Right hindlimb (tissue), 1 donor: ENCODE results near the gene PARP6.

Experiments used
- DNase-seq: peaks from one replicate; pipeline ENCODE4 v3.0.0-alpha.2; 2018

The PARP6 gene

DNA sequence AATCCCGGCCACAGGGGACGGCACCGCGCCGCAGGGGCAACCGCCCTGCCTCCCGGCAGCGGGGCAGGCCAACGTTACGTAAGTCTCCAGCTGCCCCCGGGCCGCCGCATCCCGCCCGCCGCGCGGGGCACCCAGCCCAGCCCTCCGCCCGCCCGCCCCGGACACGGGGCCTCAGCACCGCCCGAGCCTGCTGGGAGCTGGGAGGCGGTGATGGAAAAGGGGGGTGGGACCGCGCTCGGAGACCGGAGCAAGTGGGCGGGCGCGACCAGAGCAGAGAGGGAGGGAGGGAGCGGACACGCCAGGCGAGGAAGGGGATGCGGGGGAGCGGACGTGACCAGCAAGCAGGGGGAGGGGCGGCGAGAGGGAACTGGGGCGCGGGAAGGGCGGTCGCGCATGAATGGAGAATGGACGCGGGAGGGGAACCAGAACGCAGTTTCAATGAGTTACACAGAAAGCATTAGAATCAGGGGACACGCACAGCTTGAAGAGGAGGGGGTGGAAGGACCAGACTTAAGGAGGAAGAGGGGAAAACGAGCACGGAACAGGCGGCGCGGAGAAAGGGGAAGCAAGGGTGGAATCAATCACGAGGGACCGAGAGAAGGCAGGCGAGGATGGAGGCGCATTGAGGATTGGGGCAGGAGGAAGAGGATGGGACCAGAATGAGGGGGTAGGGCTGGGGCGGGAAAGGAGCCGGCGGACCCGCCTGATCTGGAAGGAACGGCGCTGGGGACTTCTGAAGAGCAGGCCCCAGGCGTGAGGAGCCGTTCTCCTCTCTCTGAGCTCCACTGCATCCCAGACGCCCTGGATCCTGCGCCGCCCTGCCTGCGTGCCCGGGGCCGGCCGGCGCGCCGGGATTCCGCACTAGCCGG is 41.9 kb downstream of the PARP6 start:
- DNase-seq = peak; percentile 96

DNA sequence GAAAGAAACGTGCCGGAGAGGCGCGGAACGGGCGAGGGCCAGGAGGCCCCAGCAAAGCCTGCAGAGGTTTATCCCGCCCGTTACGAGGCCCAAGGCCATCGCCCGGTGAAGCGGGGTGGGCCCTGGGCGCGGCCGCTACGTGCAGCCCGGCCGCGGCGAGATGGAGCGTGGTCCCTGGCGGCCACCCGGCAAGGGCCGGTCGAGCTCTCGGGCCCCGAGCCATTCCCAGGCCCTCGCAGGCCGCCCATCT is 42.5 kb downstream of the PARP6 start:
- DNase-seq = no peak

DNA sequence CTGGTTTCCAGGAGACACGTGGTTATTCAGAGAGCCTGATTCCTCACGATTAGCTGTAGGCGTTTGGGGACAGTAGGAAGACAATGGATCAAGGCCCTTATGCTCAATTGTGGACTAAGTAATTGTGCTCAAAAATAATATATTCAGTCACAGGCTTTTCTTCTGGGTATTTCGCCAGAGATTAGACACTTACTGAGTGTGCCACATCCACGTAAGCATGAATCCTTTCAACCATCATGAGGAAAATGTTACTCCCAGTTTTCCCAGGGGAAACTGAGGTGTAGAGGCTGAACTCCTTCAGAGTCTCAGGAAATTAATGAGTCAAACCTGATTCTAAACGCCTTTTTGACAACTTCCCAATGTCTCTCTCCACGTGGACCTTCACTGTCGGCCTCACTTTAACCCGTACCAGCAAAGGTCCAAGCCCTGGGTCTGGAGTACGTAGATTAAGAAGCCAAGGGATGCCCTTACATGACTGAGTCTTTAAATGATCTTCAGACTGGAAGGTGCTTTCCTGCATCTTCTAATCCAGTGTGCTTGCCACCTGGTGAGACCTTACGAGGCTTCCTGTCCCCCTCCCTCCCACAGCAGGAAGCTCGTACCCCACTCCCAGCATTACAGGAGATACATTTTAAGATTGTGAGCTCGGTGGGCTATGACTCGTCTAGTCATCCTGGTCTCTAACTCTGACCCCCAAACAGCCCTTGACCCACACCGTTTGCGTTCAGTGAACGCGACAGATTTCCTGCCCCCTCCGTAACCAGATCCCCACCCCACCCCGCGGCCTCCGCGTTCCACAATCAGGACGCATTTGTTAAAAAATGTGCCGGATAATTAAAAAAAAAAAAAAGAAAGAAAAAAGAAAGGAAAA is 43.0 kb downstream of the PARP6 start:
- DNase-seq = no peak

DNA sequence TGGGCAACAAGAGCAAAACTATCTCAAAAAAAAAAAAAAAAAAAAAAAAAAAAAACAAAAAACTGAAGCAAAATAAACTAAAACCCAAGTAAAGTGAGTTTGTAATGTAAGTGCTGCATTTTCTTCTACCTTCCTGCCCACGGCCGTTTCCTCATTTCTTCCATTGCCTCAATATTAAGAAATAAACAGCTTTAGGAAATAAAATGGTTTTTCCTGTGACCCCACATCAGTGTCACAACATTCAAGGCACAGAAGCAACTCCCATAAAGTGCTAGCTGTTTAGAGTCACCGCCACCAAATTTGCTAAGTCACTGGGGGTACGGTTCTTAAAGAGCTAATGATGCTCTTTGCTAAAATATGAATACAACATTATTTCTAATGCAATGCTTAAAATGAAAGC is 44.6 kb downstream of the PARP6 start:
- DNase-seq = no peak

DNA sequence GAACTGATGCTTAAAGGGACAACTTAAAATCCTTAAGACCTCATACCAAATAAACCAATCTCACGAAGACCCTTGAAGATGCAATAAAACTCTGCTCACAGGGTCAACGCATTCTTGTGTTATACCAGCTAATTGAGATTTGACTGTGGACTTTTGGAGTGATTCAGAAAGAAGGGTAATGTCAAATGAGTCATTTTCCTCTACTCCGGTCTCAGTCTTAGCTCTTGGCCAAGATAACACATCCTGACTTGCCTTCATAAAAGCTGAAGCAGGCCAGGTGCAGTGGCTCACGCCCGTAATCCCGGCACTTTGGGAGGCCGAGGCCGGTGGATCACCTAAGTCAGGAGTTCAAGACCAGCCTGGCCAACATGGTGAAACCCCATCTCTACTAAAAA is 45.2 kb downstream of the PARP6 start:
- no peak for DNase-seq

DNA sequence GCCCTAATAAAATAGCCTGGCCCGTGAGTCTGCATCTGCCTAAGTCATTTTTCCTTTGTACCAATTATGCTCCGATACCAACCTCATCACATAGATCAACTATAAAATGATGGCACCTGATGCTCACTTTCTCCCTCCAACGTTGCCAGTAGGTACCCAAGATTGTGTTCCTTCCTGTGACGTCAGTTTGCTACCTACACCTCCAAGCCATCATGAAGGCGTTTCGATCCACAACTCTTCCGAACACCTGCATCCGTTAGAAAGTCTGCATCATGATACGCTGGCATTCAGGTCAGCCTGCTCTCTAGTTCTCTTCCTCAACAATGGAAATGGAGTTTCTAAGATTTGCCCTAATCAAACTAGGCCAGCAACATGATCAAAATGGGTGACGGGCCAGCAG is 49.1 kb downstream of the PARP6 start:
- DNase-seq = no peak

DNA sequence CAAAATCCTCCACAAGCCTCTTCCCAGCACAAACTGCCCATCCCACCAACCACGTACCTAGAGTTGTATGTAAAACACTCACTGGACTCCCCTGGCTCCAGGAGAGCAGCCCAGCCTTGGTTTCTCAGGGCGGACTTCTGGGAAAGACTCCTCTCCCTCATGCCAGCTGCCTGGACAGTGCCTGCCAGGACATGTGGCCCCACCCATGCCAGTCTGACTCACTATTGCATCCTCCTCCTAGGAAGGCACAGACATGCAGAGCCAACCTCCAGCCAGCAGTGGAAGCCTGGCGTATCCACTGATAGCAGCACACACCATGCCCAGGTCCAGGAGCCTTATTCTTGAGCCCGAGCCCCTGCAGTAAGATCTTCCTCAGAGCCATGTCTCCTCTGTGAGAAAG is 50.0 kb downstream of the PARP6 start:
- no peak for DNase-seq

DNA sequence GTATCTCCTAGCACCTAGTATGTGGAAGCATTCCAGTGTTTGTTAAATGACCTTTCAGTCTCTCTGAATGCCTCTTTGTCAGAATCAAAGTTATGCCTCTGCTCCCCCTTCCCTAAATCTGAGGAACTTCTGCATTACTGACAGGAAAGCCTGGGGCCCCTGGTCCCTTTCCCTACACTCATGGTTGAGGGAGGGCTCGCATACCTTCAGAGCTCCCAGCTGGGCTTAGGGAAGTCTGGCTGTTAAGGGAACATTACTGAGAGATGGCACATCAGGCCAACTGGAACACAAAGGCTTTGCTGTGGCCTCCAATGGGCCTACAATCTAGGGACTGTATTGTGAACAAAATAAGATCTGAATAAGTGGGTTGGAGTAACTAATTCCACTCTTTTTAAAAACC is 51.7 kb downstream of the PARP6 start:
- no peak for DNase-seq

DNA sequence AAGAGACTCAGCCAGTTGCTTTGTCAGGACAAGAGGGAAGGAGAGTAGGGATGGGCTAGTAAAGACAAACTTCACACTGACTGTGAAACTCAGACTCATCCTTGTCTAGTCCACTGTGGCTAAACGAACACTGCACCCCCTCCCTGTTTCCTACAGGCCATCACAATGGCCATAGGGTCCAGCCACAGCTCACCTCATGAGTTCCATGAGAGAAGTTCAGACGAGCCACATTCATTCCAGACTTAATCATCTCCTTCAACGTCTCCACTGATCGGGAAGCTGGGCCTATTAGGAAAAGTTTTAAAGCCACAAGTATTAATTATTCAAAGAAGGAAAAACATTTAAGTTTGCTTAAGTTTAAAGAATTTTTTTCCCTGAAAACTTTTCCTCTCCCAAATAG is 55.1 kb downstream of the PARP6 start:
- DNase-seq = no peak

DNA sequence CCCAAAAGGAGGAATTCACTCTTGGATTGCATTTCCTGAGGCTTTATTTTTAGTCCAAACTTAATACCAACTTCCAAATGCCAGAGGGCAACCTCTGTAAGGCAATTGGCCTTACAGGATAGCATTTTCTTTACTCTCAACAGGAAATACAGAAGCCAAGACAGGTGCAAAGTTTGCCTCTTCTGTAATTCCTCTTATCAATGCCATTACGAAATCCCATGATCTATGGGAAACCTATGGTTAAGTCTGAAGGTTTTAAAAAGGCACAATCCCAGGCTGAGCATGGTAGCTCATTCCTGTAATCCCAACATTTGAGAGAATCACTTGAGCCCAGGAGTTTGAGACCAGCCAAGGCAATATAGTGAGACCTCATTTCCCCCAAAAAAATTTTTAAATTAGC is 56.3 kb downstream of the PARP6 start:
- no peak for DNase-seq

DNA sequence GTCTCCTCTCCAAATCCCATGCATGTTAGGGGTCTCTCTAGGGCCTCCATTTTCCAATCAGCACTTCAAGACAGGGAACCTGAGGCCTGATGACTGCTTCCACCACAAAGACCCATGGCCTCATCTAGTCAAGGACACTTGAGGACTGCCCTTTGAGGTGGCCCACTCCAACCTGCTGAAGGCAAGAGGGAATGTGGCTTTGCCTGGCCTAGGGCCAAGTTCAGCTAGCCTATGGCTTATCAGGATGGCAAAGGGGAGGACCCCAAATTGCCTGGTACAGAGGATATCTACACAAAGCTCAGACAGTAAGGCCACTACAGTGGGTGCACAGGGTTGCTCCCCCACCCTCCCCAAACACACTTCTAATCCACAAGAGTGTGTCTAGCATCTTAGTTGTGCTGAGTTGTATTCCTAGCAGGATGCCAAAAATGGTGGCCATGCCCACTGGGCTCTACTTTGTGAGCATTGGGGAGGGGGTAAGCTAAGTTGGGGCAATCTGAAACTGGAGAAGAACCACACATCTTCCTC is 64.7 kb downstream of the PARP6 start:
- no peak for DNase-seq

DNA sequence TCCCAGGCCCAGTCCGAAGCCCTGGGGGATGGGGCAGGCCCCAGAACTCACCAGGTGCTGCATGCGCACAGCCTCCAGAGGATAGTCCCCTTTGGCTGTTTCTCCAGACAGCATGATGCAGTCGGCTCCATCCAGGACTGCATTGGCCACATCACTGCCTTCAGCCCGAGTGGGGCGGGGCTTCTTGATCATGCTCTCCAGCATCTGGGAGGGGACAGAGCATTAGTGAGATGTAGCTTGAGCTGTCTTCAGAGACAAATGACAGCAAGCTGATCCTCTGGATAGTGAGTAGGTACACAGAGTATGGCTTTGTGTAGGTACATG is 65.7 kb downstream of the PARP6 start:
- no peak for DNase-seq

DNA sequence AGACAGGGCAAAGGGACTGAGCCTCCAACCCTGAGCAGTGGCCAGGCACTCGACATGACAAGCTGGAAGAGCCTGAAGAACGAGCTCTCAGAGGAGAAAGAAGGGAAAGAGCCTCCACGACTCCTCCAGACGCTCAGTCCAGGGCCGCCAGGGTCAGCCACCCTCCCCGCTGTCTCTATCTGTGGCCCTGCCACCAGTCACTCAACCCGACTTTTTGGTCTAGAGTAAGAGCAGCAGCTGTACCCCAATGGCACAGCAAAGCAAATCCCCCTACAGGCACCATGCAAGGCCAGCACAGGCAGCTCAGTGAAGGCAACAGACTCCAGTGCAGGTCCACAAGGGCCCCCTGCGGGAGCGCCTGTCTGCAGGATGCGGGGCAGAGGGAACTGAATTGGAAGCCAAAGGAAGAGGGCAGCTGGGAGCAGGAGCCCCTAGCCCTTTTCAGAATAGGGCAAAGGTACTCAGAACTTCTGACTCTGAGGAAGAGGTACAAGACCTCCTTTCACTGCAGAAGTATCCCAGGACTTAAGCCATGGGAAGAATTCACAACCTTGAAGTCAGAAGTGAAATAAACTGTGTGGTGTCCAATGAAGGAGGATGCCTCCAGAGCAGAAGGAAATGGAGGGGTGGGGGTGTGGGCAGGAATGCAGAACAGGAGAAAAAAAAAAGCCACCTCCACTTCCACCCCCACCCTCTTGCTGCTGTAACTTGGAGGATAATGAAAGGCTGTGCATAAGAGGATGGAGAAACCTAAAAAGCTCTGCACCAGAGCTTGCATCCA is 66.3 kb downstream of the PARP6 start:
- no peak for DNase-seq

DNA sequence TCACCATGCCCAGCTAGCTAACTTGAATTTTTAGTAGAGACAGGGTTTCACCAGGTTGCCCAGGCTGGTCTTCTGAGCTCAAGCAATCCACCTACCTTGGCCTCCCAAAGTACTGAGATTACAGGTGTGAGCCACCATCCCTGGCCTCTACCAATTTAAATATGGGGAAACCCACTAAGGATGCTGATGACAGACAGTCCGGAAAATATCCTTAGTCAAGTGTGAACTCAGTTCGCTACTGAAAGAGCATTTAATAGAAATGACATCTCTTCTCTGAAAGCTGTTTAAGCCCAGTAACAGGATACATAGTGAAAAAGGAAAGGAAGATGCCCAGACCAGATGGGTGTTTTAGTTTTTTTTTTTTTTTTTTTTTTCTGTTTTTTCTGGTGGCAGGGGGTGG is 67.1 kb downstream of the PARP6 start:
- DNase-seq = no peak

DNA sequence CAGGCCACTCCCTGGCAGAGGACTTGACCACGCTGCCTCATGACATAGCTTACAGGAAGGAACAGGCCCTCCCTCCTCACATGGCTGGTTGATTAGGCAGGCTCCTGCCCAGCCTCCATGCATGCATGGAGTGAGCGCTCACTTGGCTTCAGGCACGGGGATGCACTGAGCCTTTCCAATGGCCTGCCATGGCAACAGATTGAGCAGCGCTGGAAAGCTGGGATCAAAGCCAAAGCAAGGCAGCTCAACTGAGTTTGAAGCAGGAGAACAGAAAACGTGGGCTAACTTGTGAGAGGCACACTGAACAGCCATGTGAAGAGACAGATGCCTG is 68.9 kb downstream of the PARP6 start:
- peak; percentile 85 for DNase-seq

DNA sequence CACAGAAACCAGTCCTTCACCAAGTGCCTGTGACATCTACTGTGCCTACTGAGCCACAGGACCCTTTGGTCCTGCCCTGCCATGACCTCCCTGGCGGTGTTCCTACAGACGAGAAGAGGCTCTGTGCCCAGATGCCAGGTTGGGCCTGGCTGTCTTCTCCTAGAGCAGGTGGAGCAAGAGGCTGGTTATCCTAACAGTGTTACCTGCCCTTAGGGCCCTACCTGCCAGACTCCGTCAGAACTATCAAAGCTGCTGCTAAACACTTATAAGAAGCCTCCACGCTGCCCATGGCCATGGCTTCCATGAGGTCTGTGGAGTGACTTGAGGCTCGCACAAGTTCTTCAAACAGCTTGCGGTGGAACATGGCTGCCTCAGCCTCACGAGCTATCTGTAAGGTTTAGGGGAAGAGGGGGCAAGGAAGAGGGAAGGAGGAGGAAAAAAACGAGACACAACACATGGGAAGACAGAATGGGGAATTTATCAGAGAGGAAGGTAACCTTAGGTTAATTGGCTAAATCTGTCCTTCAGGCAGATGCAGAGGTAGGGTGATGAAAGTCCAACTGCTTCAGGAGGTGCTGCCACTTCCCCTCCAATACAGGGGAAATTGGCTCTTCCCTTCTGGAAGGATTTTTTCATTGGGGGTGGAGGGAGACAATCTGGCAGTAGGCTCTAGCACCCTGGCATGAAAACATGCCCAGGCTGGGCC is 69.4 kb downstream of the PARP6 start:
- no peak for DNase-seq

DNA sequence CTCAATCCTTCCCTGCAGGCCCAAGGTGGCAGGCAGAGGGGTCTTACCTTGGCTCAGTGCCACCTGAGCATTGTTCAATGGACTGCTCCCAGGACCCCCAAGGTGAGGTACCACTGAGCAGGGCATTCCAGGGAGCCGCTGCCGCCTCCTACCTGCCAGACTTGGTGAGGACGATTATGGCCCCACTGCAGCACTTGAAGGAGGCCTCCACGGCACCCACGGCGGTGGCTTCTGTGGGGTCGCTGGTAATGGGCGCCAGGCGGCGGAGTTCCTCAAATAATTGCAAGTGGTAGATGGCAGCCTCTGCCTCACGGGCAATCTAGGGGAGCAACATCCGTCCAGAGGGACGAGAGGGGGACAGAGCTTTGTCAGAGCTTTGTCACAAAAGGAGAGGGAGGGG is 70.1 kb downstream of the PARP6 start:
- DNase-seq = no peak

DNA sequence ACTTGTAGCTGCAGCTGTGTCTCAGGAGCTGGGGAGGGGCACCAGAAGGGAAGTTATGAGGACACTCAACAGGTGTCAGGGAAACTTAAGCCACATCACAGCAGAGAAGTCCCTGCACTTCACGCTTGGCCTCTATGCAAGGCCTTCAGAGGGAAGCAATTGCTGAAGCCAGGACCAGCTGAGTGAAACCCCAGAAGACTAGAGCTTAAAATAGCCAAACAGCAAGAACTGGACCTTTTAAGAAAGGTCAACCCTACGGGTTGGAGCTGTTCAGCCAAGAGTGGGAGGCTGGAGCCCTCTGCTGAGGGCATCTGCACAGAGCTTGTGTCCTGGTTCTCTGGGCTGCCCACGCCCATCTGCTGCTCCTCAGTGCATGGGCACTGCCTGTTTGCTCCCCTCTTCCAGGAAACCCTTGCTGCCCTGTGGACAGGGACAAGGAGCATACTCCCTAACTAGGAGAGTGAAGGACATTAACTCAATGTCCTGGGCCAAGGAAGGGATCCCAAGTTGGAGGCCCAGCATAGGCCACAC is 70.9 kb downstream of the PARP6 start:
- DNase-seq = no peak

DNA sequence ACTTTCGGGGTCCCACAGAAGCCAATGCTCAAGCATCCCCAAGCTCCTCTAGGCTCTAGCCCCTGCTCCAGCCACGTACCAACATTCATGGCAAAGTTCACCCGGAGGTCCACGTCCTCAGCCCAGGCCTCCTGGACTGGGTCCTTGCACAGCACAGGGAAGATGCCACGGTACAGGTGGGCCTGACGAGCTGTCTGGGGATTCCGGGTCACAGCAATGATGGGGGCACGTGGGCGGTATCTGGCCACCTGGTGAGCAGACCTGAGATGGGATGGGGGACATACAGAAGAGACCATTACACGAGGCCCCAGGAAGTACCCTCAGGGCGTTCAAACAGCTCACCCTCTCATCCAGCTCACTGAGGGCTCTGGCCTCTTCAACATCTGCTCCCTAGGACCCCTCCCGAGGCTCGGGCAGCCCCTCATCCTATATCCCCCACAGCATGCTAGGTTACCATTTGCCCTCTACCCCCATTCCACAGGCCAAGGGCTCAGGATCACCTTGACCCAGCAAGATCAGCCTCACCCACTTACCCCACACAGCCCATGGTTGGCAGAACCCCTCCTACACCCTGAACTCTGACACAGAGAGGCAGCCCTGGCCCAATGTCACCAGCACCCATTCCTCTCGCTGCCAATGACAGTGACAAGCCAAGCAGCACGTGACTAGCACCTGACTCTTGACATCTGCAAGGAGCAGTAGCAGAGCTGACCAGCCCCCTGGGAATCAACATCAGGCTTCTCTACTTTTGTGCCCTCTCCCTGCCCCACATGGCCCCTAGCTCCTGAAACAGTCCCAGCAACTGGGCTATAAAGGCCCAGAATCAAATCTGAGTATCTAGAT is 71.7 kb downstream of the PARP6 start:
- DNase-seq = no peak

DNA sequence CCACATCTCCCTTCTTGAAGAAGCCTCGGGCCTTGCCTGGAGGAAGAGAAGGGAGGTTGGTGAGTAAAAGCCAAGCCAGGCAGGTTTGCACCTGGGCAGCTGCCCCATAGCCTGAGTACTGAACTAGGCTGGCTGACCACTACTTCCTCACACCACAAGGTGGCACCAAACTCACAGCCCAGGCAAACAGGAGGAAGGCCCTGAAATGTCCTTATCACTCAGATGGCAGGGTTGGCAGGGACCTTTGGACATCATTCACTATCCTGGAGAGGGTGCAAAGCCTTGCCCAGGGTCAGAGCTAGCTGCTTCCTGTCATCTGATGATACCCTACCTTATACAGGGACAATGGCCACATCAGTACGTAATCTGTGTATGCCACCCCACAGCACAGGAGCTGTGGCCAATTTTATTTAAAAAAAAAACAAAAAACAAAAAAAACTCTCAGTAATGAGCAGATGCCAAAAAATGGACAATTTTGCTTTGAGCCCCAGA is 72.6 kb downstream of the PARP6 start:
- peak; percentile 76 for DNase-seq

DNA sequence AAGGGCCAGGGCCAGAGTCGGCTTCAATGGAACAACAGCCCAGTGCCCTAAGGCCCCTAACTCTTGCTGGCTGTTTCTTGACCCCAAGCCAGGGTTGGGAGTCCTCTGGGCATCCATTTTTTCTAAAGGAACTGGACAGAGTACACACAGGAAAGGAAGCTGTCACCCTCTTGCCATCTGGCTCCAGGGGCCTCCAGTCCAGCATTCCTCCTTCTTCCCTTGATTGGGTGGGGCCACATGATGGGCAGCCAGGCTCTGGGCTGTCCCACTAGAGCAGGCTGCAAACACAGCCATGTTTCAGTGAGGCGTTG is 73.2 kb downstream of the PARP6 start:
- DNase-seq = no peak
